GM12878 (cell line): Measurements from ENCODE around the gene REEP5. TPM values are rescaled to one million over a fixed set of nuclear protein-coding genes. Genes with fewer than 3 reads are reported as not detected.

ENCODE experiments used
- EP300 ChIP-seq, 2 experiments: fragments of 150-350 bp in 1 of 2; IDR thresholded peaks; 2 replicates each; pipeline ENCODE4 v1.6.1; 2011 to 2012; ENCODE audit warnings: low read depth in 2 of 2, low read length in 2 of 2, borderline replicate concordance in 1 of 2, improper control_type of control experiment in 1 of 2, inconsistent platforms in 1 of 2; ENCODE audit not compliant: control insufficient read depth in 1 of 2
- IKZF1 ChIP-seq: fragments of 450-650 bp; conservative IDR thresholded peaks from 2 replicates; pipeline ENCODE4 v1.6.1; 2017; ENCODE audit warnings: antibody characterized with exemption, mild to moderate bottlenecking
- IKZF2 ChIP-seq, 2 experiments: fragments of 450-650 bp; IDR thresholded peaks; 2 replicates each; pipeline ENCODE4 v1.6.1; 2017; ENCODE audit warnings: mild to moderate bottlenecking in 2 of 2, moderate library complexity in 2 of 2
- MEF2B ChIP-seq: fragments of 450-650 bp; IDR thresholded peaks from 2 replicates; pipeline ENCODE4 v1.6.1; 2018; ENCODE audit warnings: mild to moderate bottlenecking, moderate library complexity; ENCODE audit not compliant: partially characterized antibody, poor library complexity, severe bottlenecking
- MTA3 ChIP-seq: IDR thresholded peaks from 2 replicates; pipeline ENCODE4 v1.6.1; 2012; ENCODE audit warnings: low read length, inconsistent platforms, borderline replicate concordance
- RUNX3 ChIP-seq: IDR thresholded peaks from 2 replicates; pipeline ENCODE4 v1.6.1; 2012; ENCODE audit warnings: low read length, inconsistent platforms
- SMAD1 ChIP-seq: fragments of 450-650 bp; IDR thresholded peaks from 2 replicates; pipeline ENCODE4 v1.6.1; 2018; ENCODE audit warnings: mild to moderate bottlenecking, low read depth; ENCODE audit not compliant: partially characterized antibody
- SPI1 ChIP-seq: IDR thresholded peaks from 2 replicates; pipeline ENCODE4 v1.6.1; 2011; ENCODE audit warnings: low read depth, mild to moderate bottlenecking, low read length, moderate library complexity, borderline replicate concordance; ENCODE audit not compliant: insufficient read depth
- TAF1 ChIP-seq: IDR thresholded peaks from 2 replicates; pipeline ENCODE4 v1.6.1; 2011; ENCODE audit warnings: mild to moderate bottlenecking, low read depth, low read length, borderline replicate concordance
- polyA plus RNA-seq, 11 experiments: library from polyadenylated mRNA; depleted of rRNA in 4 of 11; unstranded in 6 of 11; stranded (reverse) in 5 of 11; fragments of >200 nt; fragmentation: Nextera tagmentation in 4 of 11; fragmentation: Illumina TruSeq in 1 of 11; extraction: Ambion mirVana in 4 of 11; extraction: Trizol in 1 of 11; gene quantifications; 1 replicate in 1 of 11; 2 replicates in 10 of 11; pipeline versions ENCODE4 v1.2.1 to v1.2.3, GENCODE V29; 2011 to 2016; ENCODE audit warnings: inconsistent platforms in 2 of 11, missing spikeins in 2 of 11, low read depth in 1 of 11
- total RNA-seq, 4 experiments: library from RNA; depleted of rRNA in 3 of 4; stranded (reverse); fragments of >200 nt in 3 of 4; fragmentation: Illumina TruSeq in 1 of 4; extraction: Trizol in 1 of 4; gene quantifications; 2 replicates each; pipeline versions ENCODE4 v1.2.1 to v1.2.3, GENCODE V29; 2013 to 2021
- TF ChIP-seq, protein P1 (sequence below): IDR thresholded peaks from 2 replicates; pipeline ENCODE4 v1.6.1; 2012; ENCODE audit warnings: low read length, inconsistent platforms

REEP5 gene
- total and polyA plus RNA-seq, 10 of the 15 experiments (the other 5 are each of a cell fraction or from before 2014, with no cell fraction given) = 30.5 to 211 (median 113) TPM

DNA sequence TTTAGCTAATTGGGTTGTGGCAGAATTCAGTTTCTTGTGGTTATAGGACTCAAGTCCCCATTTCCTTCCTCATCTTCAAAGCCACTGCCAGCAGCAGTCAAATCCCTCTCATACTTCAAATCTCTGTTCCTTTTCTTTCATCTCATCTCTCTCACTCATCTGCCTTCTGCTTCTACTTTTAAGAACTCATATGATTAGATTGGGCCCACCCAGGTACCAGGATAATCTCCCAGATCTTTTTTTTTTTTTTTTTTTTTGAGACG, 8.0 kb upstream of the REEP5 start (continued):
- TF ChIP-seq, protein P1, sequence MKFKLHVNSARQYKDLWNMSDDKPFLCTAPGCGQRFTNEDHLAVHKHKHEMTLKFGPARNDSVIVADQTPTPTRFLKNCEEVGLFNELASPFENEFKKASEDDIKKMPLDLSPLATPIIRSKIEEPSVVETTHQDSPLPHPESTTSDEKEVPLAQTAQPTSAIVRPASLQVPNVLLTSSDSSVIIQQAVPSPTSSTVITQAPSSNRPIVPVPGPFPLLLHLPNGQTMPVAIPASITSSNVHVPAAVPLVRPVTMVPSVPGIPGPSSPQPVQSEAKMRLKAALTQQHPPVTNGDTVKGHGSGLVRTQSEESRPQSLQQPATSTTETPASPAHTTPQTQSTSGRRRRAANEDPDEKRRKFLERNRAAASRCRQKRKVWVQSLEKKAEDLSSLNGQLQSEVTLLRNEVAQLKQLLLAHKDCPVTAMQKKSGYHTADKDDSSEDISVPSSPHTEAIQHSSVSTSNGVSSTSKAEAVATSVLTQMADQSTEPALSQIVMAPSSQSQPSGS = peak; percentile 45; the same call in 1 of the 2 replicates
- TF ChIP-seq RUNX3 = peak; percentile 97
- peak; percentile 85 to 87 for TF ChIP-seq IKZF2 (IDR thresholded peaks at IDR 0.05)
- peak; percentile 74 for TF ChIP-seq SPI1
- 0 out of 2 replicates have a peak, but pooled peaks have one; percentile 75 for TF ChIP-seq MTA3
- peak; percentile 28 to 70; a peak in 1 of 4 replicates for TF ChIP-seq EP300 (IDR thresholded peaks at IDR 0.05; ENCODE audit: borderline replicate concordance in 1 of 2, control insufficient read depth in 1 of 2, low read depth in 2 of 2, low read length in 2 of 2)
- peak; percentile 66; the same call in 1 of the 2 replicates for TF ChIP-seq IKZF1
- peak; percentile 8 for TF ChIP-seq MEF2B
- no peak for TF ChIP-seq TAF1
- no peak for TF ChIP-seq SMAD1
- TF ChIP-seq, all 136 proteins: peak for 20
